ENCODE data around the gene DAB2.

Gene DAB2

GRCh38 chr5:39424736-39425637, at the start of gene DAB2:
TSS of gene DAB2 (minus strand) at chr5:39424980. CDS start at chr5:39394320, 30,660 bp downstream.
- DNase-seq = peak in 13 of 14 donors; percentile 19 to 81 (median 64)

- DNase-seq = no peak
Observed at GRCh38 chr5:39473156-39473775, 48.5 kb upstream of the DAB2 start.

GRCh38 chr5:39471836-39472508, 47.2 kb upstream of the DAB2 start:
- DNase-seq = no peak

GRCh38 chr5:39470811-39471210, 46.0 kb upstream of the DAB2 start:
- DNase-seq = no peak

- DNase-seq = no peak
Observed at GRCh38 chr5:39469777-39470415, 45.1 kb upstream of the DAB2 start.

GRCh38 chr5:39469176-39469575, 44.4 kb upstream of the DAB2 start:
- no peak for DNase-seq

GRCh38 chr5:39466846-39467245, 42.1 kb upstream of the DAB2 start:
- no peak for DNase-seq

- no peak for DNase-seq
Observed at GRCh38 chr5:39465843-39466242, 41.1 kb upstream of the DAB2 start.

- DNase-seq = no peak
Observed at GRCh38 chr5:39465097-39465496, 40.3 kb upstream of the DAB2 start.

- DNase-seq = no peak
Observed at GRCh38 chr5:39464088-39464487, 39.3 kb upstream of the DAB2 start.

GRCh38 chr5:39462211-39462610, 37.4 kb upstream of the DAB2 start:
- no peak for DNase-seq

- DNase-seq = peak in 2 of 14 donors; percentile 7 to 9
Observed at GRCh38 chr5:39461007-39461682, 36.4 kb upstream of the DAB2 start.

- no peak for DNase-seq
Observed at GRCh38 chr5:39459907-39460306, 35.1 kb upstream of the DAB2 start.

GRCh38 chr5:39459071-39459470, 34.3 kb upstream of the DAB2 start:
- no peak for DNase-seq

GRCh38 chr5:39455645-39456044, 30.9 kb upstream of the DAB2 start:
- DNase-seq = no peak

GRCh38 chr5:39453606-39454005, 28.8 kb upstream of the DAB2 start:
- no peak for DNase-seq

GRCh38 chr5:39452846-39453245, 28.1 kb upstream of the DAB2 start:
- DNase-seq = no peak

GRCh38 chr5:39451276-39451941, 26.6 kb upstream of the DAB2 start:
- no peak for DNase-seq

- DNase-seq = no peak
Observed at GRCh38 chr5:39450487-39450886, 25.7 kb upstream of the DAB2 start.

GRCh38 chr5:39449591-39449990, 24.8 kb upstream of the DAB2 start:
- DNase-seq = no peak

GRCh38 chr5:39448506-39449128, 23.8 kb upstream of the DAB2 start:
- DNase-seq = no peak

Measured in C1 segment of cervical spinal cord (tissue), 14 donors.